ENCODE data around the gene UBE2E3.

The UBE2E3 gene

GRCh38 chr2:180990794-180991193, 10.4 kb downstream of the UBE2E3 start:
- H3K36me3 ChIP-seq (ENCODE audit: control insufficient read depth, insufficient read depth, low read length) = no peaks in the 10 kb centered on the region
- no peaks in the 10 kb centered on the region for H3K9me3 ChIP-seq (ENCODE audit: control insufficient read depth, low read length)
- no peak overlapping the region for H3K4me3 ChIP-seq (ENCODE audit: insufficient read depth, low read depth, low read length, poor library complexity, severe bottlenecking)
- H3K27ac ChIP-seq (ENCODE audit: insufficient read depth, low read length, poor library complexity, severe bottlenecking) = no peak overlapping the region
- H3K27me3 ChIP-seq (replicated peaks; ENCODE audit: control insufficient read depth, insufficient read depth, low read length, poor library complexity, severe bottlenecking) = no peaks in the 10 kb centered on the region
- no peak for DNase-seq
- H3K4me1 ChIP-seq (ENCODE audit: control insufficient read depth, insufficient read depth, low read length, poor library complexity, severe bottlenecking) = no peaks in the 10 kb centered on the region

- H3K36me3 ChIP-seq (ENCODE audit: control insufficient read depth, insufficient read depth, low read length) = no peaks in the 10 kb centered on the region
- no peaks in the 10 kb centered on the region for H3K27me3 ChIP-seq (replicated peaks; ENCODE audit: control insufficient read depth, insufficient read depth, low read length, poor library complexity, severe bottlenecking)
- H3K4me1 ChIP-seq (ENCODE audit: control insufficient read depth, insufficient read depth, low read length, poor library complexity, severe bottlenecking) = no peaks in the 10 kb centered on the region
- H3K4me3 ChIP-seq (ENCODE audit: insufficient read depth, low read depth, low read length, poor library complexity, severe bottlenecking) = no peak overlapping the region
- no peak for DNase-seq
- H3K27ac ChIP-seq (ENCODE audit: insufficient read depth, low read length, poor library complexity, severe bottlenecking) = no peak overlapping the region
- no peaks in the 10 kb centered on the region for H3K9me3 ChIP-seq (ENCODE audit: control insufficient read depth, low read length)
Observed at GRCh38 chr2:180991361-180991760, 11.0 kb downstream of the UBE2E3 start.

GRCh38 chr2:180991820-180992219, 11.4 kb downstream of the UBE2E3 start:
- no peaks in the 10 kb centered on the region for H3K27me3 ChIP-seq (replicated peaks; ENCODE audit: control insufficient read depth, insufficient read depth, low read length, poor library complexity, severe bottlenecking)
- H3K36me3 ChIP-seq (ENCODE audit: control insufficient read depth, insufficient read depth, low read length) = no peaks in the 10 kb centered on the region
- H3K27ac ChIP-seq (ENCODE audit: insufficient read depth, low read length, poor library complexity, severe bottlenecking) = no peak overlapping the region
- no peaks in the 10 kb centered on the region for H3K4me1 ChIP-seq (ENCODE audit: control insufficient read depth, insufficient read depth, low read length, poor library complexity, severe bottlenecking)
- DNase-seq = no peak
- no peaks in the 10 kb centered on the region for H3K9me3 ChIP-seq (ENCODE audit: control insufficient read depth, low read length)
- no peak overlapping the region for H3K4me3 ChIP-seq (ENCODE audit: insufficient read depth, low read depth, low read length, poor library complexity, severe bottlenecking)

- Histone ChIP-seq H3K4me3 (ENCODE audit: insufficient read depth, low read depth, low read length, poor library complexity, severe bottlenecking) (no peak overlapping the region), H3K27ac (ENCODE audit: insufficient read depth, low read length, poor library complexity, severe bottlenecking) (no peak overlapping the region), H3K4me1 (ENCODE audit: control insufficient read depth, insufficient read depth, low read length, poor library complexity, severe bottlenecking) (no peaks in the 10 kb centered on the region), H3K9me3 (ENCODE audit: control insufficient read depth, low read length) (no peaks in the 10 kb centered on the region), H3K36me3 (ENCODE audit: control insufficient read depth, insufficient read depth, low read length) (no peaks in the 10 kb centered on the region), H3K27me3 (replicated peaks; ENCODE audit: control insufficient read depth, insufficient read depth, low read length, poor library complexity, severe bottlenecking) (no peaks in the 10 kb centered on the region)
- DNase-seq = no peak
Observed at GRCh38 chr2:180992994-180993393, 12.6 kb downstream of the UBE2E3 start.

- Histone ChIP-seq H3K27ac (ENCODE audit: insufficient read depth, low read length, poor library complexity, severe bottlenecking) (no peak overlapping the region), H3K36me3 (ENCODE audit: control insufficient read depth, insufficient read depth, low read length) (no peaks in the 10 kb centered on the region), H3K4me1 (ENCODE audit: control insufficient read depth, insufficient read depth, low read length, poor library complexity, severe bottlenecking) (no peaks in the 10 kb centered on the region), H3K9me3 (ENCODE audit: control insufficient read depth, low read length) (no peaks in the 10 kb centered on the region), H3K27me3 (replicated peaks; ENCODE audit: control insufficient read depth, insufficient read depth, low read length, poor library complexity, severe bottlenecking) (no peaks in the 10 kb centered on the region), H3K4me3 (ENCODE audit: insufficient read depth, low read depth, low read length, poor library complexity, severe bottlenecking) (no peak overlapping the region)
- DNase-seq = no peak
Observed at GRCh38 chr2:180999274-180999964, 19.0 kb downstream of the UBE2E3 start.

GRCh38 chr2:181004647-181005325, 24.4 kb downstream of the UBE2E3 start:
- Histone ChIP-seq H3K36me3 (ENCODE audit: control insufficient read depth, insufficient read depth, low read length) (no peaks in the 10 kb centered on the region), H3K27me3 (replicated peaks; ENCODE audit: control insufficient read depth, insufficient read depth, low read length, poor library complexity, severe bottlenecking) (no peaks in the 10 kb centered on the region), H3K9me3 (ENCODE audit: control insufficient read depth, low read length) (no peaks in the 10 kb centered on the region), H3K4me3 (ENCODE audit: insufficient read depth, low read depth, low read length, poor library complexity, severe bottlenecking) (no peak overlapping the region), H3K4me1 (ENCODE audit: control insufficient read depth, insufficient read depth, low read length, poor library complexity, severe bottlenecking) (no peaks in the 10 kb centered on the region), H3K27ac (ENCODE audit: insufficient read depth, low read length, poor library complexity, severe bottlenecking) (no peak overlapping the region)
- no peak for DNase-seq

- no peaks in the 10 kb centered on the region for H3K9me3 ChIP-seq (ENCODE audit: control insufficient read depth, low read length)
- no peaks in the 10 kb centered on the region for H3K36me3 ChIP-seq (ENCODE audit: control insufficient read depth, insufficient read depth, low read length)
- no peaks in the 10 kb centered on the region for H3K27me3 ChIP-seq (replicated peaks; ENCODE audit: control insufficient read depth, insufficient read depth, low read length, poor library complexity, severe bottlenecking)
- DNase-seq = no peak
- no peaks in the 10 kb centered on the region for H3K4me1 ChIP-seq (ENCODE audit: control insufficient read depth, insufficient read depth, low read length, poor library complexity, severe bottlenecking)
- H3K27ac ChIP-seq (ENCODE audit: insufficient read depth, low read length, poor library complexity, severe bottlenecking) = no peak overlapping the region
- no peak overlapping the region for H3K4me3 ChIP-seq (ENCODE audit: insufficient read depth, low read depth, low read length, poor library complexity, severe bottlenecking)
Observed at GRCh38 chr2:181005326-181005655, 24.9 kb downstream of the UBE2E3 start.

- no peaks in the 10 kb centered on the region for H3K4me1 ChIP-seq (ENCODE audit: control insufficient read depth, insufficient read depth, low read length, poor library complexity, severe bottlenecking)
- H3K27me3 ChIP-seq (replicated peaks; ENCODE audit: control insufficient read depth, insufficient read depth, low read length, poor library complexity, severe bottlenecking) = no peaks in the 10 kb centered on the region
- no peak for DNase-seq
Observed at GRCh38 chr2:181005809-181006208, 25.4 kb downstream of the UBE2E3 start.

GRCh38 chr2:181007086-181007837, 26.9 kb downstream of the UBE2E3 start:
- Histone ChIP-seq H3K27me3 (replicated peaks; ENCODE audit: control insufficient read depth, insufficient read depth, low read length, poor library complexity, severe bottlenecking) (no peaks in the 10 kb centered on the region), H3K36me3 (ENCODE audit: control insufficient read depth, insufficient read depth, low read length) (no peaks in the 10 kb centered on the region), H3K9me3 (ENCODE audit: control insufficient read depth, low read length) (no peaks in the 10 kb centered on the region), H3K4me3 (ENCODE audit: insufficient read depth, low read depth, low read length, poor library complexity, severe bottlenecking) (no peak overlapping the region), H3K27ac (ENCODE audit: insufficient read depth, low read length, poor library complexity, severe bottlenecking) (no peak overlapping the region), H3K4me1 (ENCODE audit: control insufficient read depth, insufficient read depth, low read length, poor library complexity, severe bottlenecking) (no peaks in the 10 kb centered on the region)
- no peak for DNase-seq

More at GRCh38 chr2:181005809-181006208, 25.4 kb downstream of the UBE2E3 start:
- H3K27ac ChIP-seq (ENCODE audit: insufficient read depth, low read length, poor library complexity, severe bottlenecking) = no peak overlapping the region
- H3K4me3 ChIP-seq (ENCODE audit: insufficient read depth, low read depth, low read length, poor library complexity, severe bottlenecking) = no peak overlapping the region
- no peaks in the 10 kb centered on the region for H3K36me3 ChIP-seq (ENCODE audit: control insufficient read depth, insufficient read depth, low read length)
- no peaks in the 10 kb centered on the region for H3K9me3 ChIP-seq (ENCODE audit: control insufficient read depth, low read length)

- no peak for DNase-seq
- H3K4me1 ChIP-seq (ENCODE audit: control insufficient read depth, insufficient read depth, low read length, poor library complexity, severe bottlenecking) = no peaks in the 10 kb centered on the region
- no peak overlapping the region for H3K27ac ChIP-seq (ENCODE audit: insufficient read depth, low read length, poor library complexity, severe bottlenecking)
Observed at GRCh38 chr2:181008407-181008806, 28.0 kb downstream of the UBE2E3 start.

More at GRCh38 chr2:181008407-181008806, 28.0 kb downstream of the UBE2E3 start:
- no peaks in the 10 kb centered on the region for H3K36me3 ChIP-seq (ENCODE audit: control insufficient read depth, insufficient read depth, low read length)
- H3K27me3 ChIP-seq (replicated peaks; ENCODE audit: control insufficient read depth, insufficient read depth, low read length, poor library complexity, severe bottlenecking) = no peaks in the 10 kb centered on the region
- no peak overlapping the region for H3K4me3 ChIP-seq (ENCODE audit: insufficient read depth, low read depth, low read length, poor library complexity, severe bottlenecking)
- H3K9me3 ChIP-seq (ENCODE audit: control insufficient read depth, low read length) = no peaks in the 10 kb centered on the region

Measured in effector memory CD4-positive, alpha-beta T cell (primary cell).